DMS153 (cell line): Measurements from ENCODE around the gene STAMBPL1.
"Not testable (repeated sequence)": the region's sequence is repeated elsewhere in the genome, so short reads cannot be mapped to it uniquely, and the experiment has no call there.

Source experiments
- DNase-seq: peaks from one replicate; lab custom pipeline; 2025; lab: John Stamatoyannopoulos, UW

Gene STAMBPL1

GRCh38 chr10:88879534-88880281 lies at the start of gene STAMBPL1:
Gene STAMBPL1 (plus strand): TSS chr10:88880245. CDS start chr10:88901709, 21,464 bp downstream.
- DNase-seq: no peak

- no peak for DNase-seq
Measured at GRCh38 chr10:88830643-88831268, 49.3 kb upstream of the STAMBPL1 start.

- DNase-seq: no peak
Measured at GRCh38 chr10:88831709-88832108, 48.3 kb upstream of the STAMBPL1 start.

- DNase-seq: no peak
Measured at GRCh38 chr10:88832376-88832775, 47.7 kb upstream of the STAMBPL1 start.

- no peak for DNase-seq
Measured at GRCh38 chr10:88833156-88833555, 46.9 kb upstream of the STAMBPL1 start.

GRCh38 chr10:88833723-88834122 lies 46.3 kb upstream of the STAMBPL1 start:
- DNase-seq: no peak

- peak; percentile 81 for DNase-seq
Measured at GRCh38 chr10:88835096-88835909, 44.7 kb upstream of the STAMBPL1 start.

GRCh38 chr10:88835910-88836221 lies 44.2 kb upstream of the STAMBPL1 start:
- DNase-seq: no peak

GRCh38 chr10:88837632-88838031 lies 42.4 kb upstream of the STAMBPL1 start:
- not testable (repeated sequence) for DNase-seq

- DNase-seq: no peak
Measured at GRCh38 chr10:88838766-88839350, 41.2 kb upstream of the STAMBPL1 start.

- no peak for DNase-seq
Measured at GRCh38 chr10:88840104-88840503, 39.9 kb upstream of the STAMBPL1 start.

- DNase-seq: no peak
Measured at GRCh38 chr10:88840881-88841280, 39.2 kb upstream of the STAMBPL1 start.

GRCh38 chr10:88841316-88842111 lies 38.5 kb upstream of the STAMBPL1 start:
- DNase-seq: no peak

- DNase-seq: no peak
Measured at GRCh38 chr10:88843171-88843570, 36.9 kb upstream of the STAMBPL1 start.

GRCh38 chr10:88848499-88848898 lies 31.5 kb upstream of the STAMBPL1 start:
- no peak for DNase-seq

- DNase-seq: no peak
Measured at GRCh38 chr10:88849234-88849633, 30.8 kb upstream of the STAMBPL1 start.

- DNase-seq: no peak
Measured at GRCh38 chr10:88850712-88851111, 29.3 kb upstream of the STAMBPL1 start.

- peak; percentile 65 for DNase-seq
Measured at GRCh38 chr10:88851706-88852105, 28.3 kb upstream of the STAMBPL1 start, which contains the start of gene ANKRD22. Gene ANKRD22 (minus strand): TSS chr10:88851844. CDS start chr10:88851607, 237 bp downstream.

GRCh38 chr10:88852327-88852726 lies 27.7 kb upstream of the STAMBPL1 start:
- no peak for DNase-seq

GRCh38 chr10:88853155-88853881 lies 26.7 kb upstream of the STAMBPL1 start:
- DNase-seq: no peak

- DNase-seq: no peak
Measured at GRCh38 chr10:88854684-88855083, 25.4 kb upstream of the STAMBPL1 start.
